ENCODE data around the gene ANKS1B.
A peak's percentile ranks its signal among the peaks of the same experiment; 100 is the strongest.

ANKS1B gene

DNA sequence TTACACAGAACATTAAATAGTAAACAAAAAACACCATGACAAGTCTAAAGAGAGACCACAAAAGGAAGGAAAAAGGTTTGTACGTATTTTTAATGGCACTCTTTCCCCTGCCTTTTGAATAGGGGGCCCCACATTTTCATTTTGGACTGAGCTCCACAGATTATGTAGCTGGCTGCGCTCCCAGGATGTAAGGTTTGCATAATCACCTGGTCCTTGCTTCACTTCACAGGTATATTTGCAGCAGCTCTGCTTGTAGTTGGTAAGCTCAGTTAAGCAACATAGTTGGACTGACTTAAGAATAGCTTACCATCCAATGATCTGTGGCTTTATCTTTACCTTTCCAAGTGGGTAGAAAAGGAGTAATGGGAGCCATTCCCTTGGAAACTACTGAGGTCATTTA lies 885.0 kb downstream of the ANKS1B start:
- DNase-seq: no peak

GRCh38 chr12:99097171-99097570 lies 887.6 kb downstream of the ANKS1B start:
- DNase-seq: no peak

DNA sequence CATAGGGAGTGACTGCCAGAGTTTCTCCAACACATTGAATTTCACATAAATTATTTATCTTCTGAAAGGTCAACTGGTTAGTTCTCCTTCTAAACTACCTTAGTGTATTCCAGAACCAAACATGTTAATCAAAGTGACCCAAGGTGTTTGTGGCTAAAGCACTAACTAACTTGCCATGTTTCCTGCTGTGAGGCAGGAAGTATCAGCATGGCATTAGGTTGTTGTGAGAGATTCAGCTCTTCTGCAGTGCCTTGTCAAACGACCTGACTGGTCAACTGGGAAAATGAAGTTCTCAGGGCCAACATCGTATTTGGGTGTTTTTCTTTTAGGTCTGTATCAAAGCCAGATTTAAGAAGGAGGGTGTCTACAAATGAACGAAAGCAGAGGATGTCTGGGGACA lies 891.6 kb downstream of the ANKS1B start:
- DNase-seq: no peak

DNA sequence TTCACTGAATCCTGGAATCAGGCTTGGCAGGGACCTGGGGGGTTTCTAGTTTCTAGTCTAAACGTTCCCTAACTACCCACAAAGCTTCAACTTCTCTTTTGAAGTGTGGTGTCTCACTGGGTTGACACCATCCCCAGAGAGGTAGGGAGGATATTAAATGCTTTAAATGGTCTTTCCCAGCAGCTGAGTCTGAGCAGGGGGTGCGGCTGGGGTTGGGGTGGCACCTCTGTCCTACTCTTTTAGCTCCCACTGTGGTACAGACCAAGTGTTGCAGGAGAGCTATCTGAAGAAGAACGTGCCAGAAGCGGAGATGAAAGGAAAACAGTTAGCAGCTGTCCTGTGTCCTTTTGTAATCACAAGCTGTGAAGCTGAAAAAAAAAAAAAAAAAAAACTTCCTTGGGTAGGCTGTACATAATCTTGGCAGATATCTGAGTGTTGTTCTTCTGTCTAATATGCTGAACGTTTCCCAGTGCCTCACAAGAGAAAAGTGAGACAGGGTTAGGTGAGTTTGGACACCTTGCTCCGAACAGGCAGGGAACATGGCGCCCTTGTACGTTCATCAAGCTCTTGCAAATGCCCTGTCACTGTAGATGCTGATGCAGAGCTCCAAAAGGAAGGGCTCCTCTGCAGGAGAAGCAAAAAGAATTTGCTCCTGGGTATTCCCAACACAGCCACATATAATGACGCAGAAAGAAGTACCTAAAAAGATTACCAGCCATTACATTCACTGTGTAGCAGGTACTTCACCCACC lies 892.5 kb downstream of the ANKS1B start:
- DNase-seq: no peak

DNA sequence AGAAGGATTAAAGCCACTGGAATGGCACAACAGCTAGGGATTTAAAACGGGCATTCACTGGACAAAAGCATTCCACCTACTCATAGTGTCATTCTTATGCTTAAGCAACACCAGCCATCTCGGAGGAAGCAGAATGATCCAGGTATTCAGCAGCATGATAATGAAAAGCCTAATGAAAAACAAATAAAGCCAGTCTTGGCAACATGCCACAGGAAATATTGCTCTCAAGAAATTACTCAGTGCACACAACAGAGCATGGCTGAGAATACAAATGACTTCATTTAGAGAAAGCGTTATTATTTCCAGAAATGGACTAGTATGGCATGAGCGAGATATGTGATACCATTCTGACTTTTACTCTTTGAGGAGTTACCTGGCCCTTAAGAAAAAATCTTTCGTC lies 897.5 kb downstream of the ANKS1B start:
- DNase-seq: no peak

GRCh38 chr12:99079811-99080210 lies 904.9 kb downstream of the ANKS1B start:
- no peak for DNase-seq

- no peak for DNase-seq
These were observed 915.6 kb downstream of the ANKS1B start for GRCh38 chr12:99068993-99069747.

DNA sequence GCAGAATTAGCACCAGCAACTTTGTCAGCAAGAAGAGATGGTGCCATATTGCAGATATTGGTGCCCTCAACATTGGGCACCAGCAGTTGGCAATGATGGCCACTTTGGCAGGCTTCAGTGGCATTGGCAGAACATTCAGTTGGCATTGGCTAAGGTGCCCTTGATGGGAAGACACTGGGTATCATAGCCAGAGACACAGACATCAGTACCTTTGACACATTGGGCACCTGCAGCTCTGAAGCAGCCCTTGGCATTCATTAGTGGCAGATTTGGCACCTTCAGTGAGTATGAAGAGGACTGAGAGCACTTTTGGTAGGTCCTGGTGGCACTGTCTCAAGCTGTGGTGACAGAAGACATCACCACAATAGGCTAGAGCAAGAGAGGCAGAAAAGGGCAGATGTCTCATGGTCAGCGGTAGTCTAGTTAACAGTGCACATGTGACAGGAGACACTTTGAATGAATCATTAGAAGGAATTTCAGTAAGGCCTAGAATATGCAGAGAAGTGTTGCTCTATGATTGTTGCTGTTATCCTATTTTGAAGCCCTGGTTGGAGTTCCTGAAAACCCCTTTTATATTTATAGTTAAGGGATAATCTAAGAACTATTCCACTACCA lies 917.5 kb downstream of the ANKS1B start:
- DNase-seq: no peak

- DNase-seq: no peak
These were observed 918.0 kb downstream of the ANKS1B start for GRCh38 chr12:99066726-99067125.

GRCh38 chr12:99063182-99063581 lies 921.6 kb downstream of the ANKS1B start:
- no peak for DNase-seq

- peak; percentile 80 for DNase-seq
These were observed 924.8 kb downstream of the ANKS1B start for GRCh38 chr12:99059824-99060511.

DNA sequence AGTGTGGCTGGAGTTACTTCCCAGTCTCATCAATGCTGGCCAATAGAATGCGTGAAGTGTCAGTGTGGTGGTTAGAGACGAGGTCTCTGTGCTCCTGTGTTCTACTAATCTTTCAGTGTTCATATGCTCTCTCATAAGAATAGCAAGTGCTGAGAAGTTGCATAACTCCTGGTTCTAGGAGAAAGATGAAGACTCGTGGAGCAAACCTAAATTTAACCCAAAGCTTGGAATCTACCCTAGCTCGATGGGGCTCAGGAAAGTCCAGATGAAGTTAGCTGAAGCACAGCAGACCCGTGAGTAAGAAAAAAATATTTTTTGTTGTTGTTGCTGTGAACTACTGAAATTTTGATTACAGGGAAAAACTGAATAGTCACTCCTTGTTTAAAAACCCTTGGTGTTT lies 927.1 kb downstream of the ANKS1B start:
- no peak for DNase-seq

DNA sequence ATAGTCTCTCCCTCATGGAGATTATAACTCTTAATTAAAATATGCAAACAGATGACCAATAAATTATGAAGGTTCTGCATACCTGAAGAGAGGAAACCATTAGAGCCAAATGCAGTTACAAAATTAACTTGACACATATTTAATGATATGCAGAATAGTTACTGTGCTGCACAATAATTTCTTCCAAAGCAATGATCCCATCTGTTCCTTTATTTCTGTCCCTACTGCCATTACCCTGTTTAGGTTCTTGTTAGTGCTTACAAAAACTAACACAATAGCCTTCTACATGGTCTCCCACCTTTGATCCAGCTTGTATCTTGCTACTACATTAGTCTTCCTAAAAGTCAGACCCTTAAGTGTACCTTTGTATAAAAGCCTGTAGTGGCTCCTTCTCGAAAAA lies 928.5 kb downstream of the ANKS1B start:
- no peak for DNase-seq

DNA sequence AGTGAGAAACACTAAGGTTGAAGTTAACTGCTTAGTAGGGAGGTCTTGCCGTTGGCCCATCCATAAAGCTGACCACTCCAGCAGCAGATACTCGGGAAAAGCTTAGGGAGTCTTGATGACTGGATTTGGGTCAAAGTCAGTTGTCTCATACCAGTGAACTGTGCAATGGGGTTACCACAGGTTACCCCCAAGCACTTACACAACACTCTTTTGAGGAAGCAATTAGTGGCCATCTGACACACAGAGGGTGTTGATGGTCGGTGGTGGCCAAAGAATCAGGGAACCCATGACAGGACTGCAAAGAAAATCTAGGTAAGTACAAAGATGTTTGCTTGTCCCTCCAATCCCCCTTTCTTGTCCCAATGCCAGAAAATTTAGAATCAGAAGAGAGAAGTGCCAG lies 929.4 kb downstream of the ANKS1B start:
- DNase-seq: peak; percentile 4

DNA sequence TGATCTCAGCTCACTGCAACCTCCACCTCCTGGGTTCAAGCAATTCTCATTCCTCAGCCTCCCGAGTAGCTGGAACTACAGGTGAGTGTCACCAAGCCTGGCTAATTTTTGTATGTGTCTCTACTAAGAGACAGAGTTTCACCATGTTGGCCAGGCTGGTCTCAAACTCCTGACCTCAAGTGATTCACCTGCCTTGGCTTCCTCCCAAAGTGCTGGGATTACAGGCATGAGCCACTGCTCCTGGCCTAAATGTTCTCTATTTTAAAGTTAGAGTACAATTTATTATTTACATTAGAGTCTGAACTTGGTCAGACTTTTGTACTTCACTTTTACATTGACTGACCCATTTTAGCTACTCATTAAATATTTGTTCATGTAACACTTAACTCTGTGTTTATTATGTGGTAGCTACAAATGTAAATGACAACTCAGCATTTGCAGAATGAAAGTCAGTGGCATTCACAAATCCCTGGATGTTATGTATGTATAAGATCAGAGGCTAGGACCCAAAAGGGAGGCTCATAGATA lies 930.1 kb downstream of the ANKS1B start:
- peak; percentile 31 for DNase-seq

GRCh38 chr12:99053616-99054362 lies 930.9 kb downstream of the ANKS1B start:
- peak; percentile 83 for DNase-seq

DNA sequence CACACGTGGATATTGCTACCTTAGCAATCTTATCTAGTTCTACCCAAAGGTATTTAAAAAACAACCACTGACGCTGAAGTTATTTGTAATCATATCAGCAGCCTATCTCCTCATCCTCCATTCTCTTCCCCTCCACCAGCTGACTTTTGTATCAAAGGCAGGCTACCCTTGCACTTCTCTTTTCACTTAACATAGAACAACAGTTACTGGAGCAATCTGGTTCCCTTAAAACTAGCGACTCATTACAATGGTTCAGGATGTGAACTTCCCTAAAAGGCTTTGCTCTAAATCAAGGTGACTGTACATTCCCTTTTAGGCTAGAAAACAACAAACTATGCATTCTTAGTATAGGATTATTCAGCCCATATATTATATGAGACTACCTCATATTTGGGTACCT lies 935.0 kb downstream of the ANKS1B start:
- no peak for DNase-seq

DNA sequence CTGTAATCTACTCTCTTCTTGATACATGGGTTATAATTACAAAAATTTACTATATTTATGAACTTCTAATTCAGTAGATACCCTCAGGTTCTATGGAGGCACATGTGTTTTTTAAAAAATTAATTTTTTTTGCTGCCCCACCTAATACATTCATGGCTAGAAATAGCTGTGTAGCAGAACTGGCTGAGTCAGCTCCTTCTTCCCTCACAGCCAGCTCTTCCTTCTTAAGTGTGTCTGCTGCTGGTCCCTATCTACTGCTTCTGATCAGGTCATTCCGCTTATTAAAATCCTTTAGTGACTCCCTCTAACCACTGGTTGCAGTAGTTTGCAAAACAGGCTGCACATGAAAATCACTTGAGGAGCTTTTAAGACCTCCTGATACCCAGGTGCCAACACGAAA lies 939.6 kb downstream of the ANKS1B start:
- DNase-seq: no peak

- peak; percentile 51 for DNase-seq
These were observed 941.3 kb downstream of the ANKS1B start for GRCh38 chr12:99043319-99043914.

DNA sequence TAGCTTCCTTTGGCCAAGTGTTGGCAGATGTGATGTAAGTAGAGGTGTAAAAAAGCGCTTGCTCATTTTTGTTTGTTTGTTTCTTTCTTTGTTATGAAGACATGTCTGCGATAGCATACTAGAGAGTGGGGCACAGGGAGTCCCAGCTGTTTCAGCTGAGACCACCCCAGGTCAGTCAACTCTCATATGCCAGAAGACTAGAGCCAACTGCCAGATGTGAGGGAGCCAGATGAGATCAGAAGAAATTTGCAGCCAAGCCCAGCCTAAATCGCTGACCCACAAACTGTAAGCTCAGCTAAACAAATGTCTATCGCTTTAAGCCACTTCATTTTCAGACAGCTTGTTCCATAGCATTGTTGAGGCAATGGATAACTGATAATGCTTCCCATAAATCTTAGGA lies 942.5 kb downstream of the ANKS1B start:
- no peak for DNase-seq

DNA sequence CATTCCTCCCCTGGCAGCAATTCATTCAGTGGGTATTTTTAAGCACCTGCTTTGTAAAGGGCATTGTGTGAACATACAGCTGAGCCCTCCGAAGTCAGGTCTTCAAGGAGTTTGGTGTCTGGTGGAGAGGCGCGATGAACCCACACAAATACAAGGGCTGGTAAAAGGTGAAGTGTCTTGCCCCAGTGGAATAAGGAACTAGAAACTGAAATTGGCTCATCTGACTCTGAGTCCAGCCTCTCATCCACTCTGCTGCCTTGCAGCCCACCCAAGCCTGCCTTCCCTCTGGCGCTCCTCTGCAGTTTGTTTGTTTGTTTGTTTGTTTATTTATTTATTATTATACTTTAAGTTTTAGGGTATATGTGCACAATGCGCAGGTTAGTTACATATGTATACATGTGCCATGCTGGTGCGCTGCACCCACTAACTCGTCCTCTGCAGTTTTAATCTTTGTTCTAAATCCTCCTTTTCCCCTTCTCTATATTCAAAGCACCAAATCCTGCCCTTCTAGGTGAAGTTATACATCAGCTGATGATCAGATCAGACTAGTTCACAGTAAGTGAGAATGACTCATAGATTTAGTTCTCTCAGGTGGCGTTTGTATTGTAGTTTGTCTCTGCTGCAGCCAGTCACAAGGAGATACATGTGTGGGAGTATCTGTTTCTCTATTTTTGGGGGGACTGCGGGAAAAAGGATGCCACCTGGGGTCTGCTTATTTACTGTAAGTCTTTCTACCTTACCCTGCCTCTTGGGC lies 945.2 kb downstream of the ANKS1B start:
- no peak for DNase-seq
